ENCODE data around the gene CFL1. TPM values are rescaled to one million over a fixed set of nuclear protein-coding genes. Genes with fewer than 3 reads are reported as not detected.

Gene CFL1
- total and polyA plus RNA-seq, 10 of the 15 experiments (the other 5 are each of a cell fraction or from before 2014, with no cell fraction given): 164 to 2,994 (median 1,500) TPM

DNA sequence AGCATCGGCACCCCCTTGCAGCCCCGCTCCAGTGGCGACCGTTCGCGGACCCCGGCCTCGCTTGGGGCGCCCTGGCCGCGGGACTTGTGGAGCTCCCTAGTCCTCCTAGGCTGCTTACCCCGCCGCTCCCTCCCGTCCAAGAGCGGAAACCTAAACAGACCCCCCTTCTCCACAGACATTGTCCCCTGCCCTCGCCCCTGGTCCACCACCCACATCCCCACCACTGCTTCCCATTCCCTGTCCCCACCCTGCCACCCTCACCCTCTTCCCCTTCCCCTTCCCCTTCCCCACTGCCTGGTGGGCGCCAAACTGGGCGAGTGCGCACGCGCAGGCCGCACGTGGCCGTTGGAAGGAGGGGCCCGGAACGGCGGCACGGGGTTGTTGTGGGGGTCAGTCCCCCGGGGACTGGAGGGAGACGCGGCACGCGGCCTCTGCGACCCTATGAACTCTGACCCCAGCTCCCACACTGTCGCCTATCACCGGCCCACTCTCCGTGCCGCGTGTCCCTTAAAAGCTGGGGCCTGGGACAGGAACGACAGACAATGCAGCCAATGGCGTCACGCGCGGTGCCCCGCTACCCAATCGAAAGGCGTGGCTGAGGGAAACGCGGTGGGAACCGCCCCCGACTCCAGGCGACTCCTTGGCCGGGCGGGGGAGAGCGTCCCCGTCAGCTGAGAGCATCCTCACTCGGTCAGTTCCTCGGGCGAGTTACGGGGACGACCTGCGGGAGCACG is 24.5 kb downstream of the CFL1 start, which contains the start of gene SNX32 (continued):
- TF ChIP-seq, protein P1, sequence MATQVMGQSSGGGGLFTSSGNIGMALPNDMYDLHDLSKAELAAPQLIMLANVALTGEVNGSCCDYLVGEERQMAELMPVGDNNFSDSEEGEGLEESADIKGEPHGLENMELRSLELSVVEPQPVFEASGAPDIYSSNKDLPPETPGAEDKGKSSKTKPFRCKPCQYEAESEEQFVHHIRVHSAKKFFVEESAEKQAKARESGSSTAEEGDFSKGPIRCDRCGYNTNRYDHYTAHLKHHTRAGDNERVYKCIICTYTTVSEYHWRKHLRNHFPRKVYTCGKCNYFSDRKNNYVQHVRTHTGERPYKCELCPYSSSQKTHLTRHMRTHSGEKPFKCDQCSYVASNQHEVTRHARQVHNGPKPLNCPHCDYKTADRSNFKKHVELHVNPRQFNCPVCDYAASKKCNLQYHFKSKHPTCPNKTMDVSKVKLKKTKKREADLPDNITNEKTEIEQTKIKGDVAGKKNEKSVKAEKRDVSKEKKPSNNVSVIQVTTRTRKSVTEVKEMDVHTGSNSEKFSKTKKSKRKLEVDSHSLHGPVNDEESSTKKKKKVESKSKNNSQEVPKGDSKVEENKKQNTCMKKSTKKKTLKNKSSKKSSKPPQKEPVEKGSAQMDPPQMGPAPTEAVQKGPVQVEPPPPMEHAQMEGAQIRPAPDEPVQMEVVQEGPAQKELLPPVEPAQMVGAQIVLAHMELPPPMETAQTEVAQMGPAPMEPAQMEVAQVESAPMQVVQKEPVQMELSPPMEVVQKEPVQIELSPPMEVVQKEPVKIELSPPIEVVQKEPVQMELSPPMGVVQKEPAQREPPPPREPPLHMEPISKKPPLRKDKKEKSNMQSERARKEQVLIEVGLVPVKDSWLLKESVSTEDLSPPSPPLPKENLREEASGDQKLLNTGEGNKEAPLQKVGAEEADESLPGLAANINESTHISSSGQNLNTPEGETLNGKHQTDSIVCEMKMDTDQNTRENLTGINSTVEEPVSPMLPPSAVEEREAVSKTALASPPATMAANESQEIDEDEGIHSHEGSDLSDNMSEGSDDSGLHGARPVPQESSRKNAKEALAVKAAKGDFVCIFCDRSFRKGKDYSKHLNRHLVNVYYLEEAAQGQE (IDR thresholded peaks at IDR 0.05; ENCODE audit: low read depth, low read length): no peak
- TF ChIP-seq JUND (IDR thresholded peaks at IDR 0.05; ENCODE audit: low read depth, low read length): no peak
- no peak for TF ChIP-seq CHD4 (IDR thresholded peaks at IDR 0.05)
- TF ChIP-seq, protein P2, sequence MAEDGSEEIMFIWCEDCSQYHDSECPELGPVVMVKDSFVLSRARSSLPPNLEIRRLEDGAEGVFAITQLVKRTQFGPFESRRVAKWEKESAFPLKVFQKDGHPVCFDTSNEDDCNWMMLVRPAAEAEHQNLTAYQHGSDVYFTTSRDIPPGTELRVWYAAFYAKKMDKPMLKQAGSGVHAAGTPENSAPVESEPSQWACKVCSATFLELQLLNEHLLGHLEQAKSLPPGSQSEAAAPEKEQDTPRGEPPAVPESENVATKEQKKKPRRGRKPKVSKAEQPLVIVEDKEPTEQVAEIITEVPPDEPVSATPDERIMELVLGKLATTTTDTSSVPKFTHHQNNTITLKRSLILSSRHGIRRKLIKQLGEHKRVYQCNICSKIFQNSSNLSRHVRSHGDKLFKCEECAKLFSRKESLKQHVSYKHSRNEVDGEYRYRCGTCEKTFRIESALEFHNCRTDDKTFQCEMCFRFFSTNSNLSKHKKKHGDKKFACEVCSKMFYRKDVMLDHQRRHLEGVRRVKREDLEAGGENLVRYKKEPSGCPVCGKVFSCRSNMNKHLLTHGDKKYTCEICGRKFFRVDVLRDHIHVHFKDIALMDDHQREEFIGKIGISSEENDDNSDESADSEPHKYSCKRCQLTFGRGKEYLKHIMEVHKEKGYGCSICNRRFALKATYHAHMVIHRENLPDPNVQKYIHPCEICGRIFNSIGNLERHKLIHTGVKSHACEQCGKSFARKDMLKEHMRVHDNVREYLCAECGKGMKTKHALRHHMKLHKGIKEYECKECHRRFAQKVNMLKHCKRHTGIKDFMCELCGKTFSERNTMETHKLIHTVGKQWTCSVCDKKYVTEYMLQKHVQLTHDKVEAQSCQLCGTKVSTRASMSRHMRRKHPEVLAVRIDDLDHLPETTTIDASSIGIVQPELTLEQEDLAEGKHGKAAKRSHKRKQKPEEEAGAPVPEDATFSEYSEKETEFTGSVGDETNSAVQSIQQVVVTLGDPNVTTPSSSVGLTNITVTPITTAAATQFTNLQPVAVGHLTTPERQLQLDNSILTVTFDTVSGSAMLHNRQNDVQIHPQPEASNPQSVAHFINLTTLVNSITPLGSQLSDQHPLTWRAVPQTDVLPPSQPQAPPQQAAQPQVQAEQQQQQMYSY (CRISPR knock-in tag; IDR thresholded peaks at IDR 0.05): no peak
- no peak for TF ChIP-seq EP300 (IDR thresholded peaks at IDR 0.05; ENCODE audit: borderline replicate concordance in 1 of 2, control insufficient read depth in 1 of 2, low read depth in 2 of 2, low read length in 2 of 2)
- TF ChIP-seq CHD1 (IDR thresholded peaks at IDR 0.05; ENCODE audit: low read depth, low read length): no peak
- TF ChIP-seq NFXL1 (IDR thresholded peaks at IDR 0.05; ENCODE audit: borderline replicate concordance): no peak
- no peak; the same call in 1 of the 2 replicates for TF ChIP-seq RUNX3 (IDR thresholded peaks at IDR 0.05; ENCODE audit: low read length)
- no peak for TF ChIP-seq BRCA1 (IDR thresholded peaks at IDR 0.05; ENCODE audit: low read depth, low read length)
- no peak for TF ChIP-seq JUNB (IDR thresholded peaks at IDR 0.05)
- peak; percentile 97 for TF ChIP-seq NFYB (IDR thresholded peaks at IDR 0.05; ENCODE audit: insufficient read depth, low read depth, low read length)
- no peak for TF ChIP-seq TAF1 (IDR thresholded peaks at IDR 0.05; ENCODE audit: borderline replicate concordance, low read depth, low read length)
- TF ChIP-seq POLR2AphosphoS2 (IDR thresholded peaks at IDR 0.05; ENCODE audit: low read depth, low read length): no peak
- TF ChIP-seq MXI1 (IDR thresholded peaks at IDR 0.05; ENCODE audit: low read depth, low read length): peak; percentile 78; the same call in 1 of the 2 replicates
- TF ChIP-seq EED (IDR thresholded peaks at IDR 0.05; ENCODE audit: low read depth): no peak
- TF ChIP-seq, protein P3, sequence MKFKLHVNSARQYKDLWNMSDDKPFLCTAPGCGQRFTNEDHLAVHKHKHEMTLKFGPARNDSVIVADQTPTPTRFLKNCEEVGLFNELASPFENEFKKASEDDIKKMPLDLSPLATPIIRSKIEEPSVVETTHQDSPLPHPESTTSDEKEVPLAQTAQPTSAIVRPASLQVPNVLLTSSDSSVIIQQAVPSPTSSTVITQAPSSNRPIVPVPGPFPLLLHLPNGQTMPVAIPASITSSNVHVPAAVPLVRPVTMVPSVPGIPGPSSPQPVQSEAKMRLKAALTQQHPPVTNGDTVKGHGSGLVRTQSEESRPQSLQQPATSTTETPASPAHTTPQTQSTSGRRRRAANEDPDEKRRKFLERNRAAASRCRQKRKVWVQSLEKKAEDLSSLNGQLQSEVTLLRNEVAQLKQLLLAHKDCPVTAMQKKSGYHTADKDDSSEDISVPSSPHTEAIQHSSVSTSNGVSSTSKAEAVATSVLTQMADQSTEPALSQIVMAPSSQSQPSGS (IDR thresholded peaks at IDR 0.05; ENCODE audit: low read length): no peak
- TF ChIP-seq ZNF217 (IDR thresholded peaks at IDR 0.05): no peak
- TF ChIP-seq WRNIP1 (IDR thresholded peaks at IDR 0.05; ENCODE audit: borderline replicate concordance, low read depth, low read length): no peak
- no peak for TF ChIP-seq RCOR1 (conservative IDR thresholded peaks at IDR 0.05; ENCODE audit: low read depth, low read length)
- TF ChIP-seq, protein P4, sequence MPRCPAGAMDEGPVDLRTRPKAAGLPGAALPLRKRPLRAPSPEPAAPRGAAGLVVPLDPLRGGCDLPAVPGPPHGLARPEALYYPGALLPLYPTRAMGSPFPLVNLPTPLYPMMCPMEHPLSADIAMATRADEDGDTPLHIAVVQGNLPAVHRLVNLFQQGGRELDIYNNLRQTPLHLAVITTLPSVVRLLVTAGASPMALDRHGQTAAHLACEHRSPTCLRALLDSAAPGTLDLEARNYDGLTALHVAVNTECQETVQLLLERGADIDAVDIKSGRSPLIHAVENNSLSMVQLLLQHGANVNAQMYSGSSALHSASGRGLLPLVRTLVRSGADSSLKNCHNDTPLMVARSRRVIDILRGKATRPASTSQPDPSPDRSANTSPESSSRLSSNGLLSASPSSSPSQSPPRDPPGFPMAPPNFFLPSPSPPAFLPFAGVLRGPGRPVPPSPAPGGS (IDR thresholded peaks at IDR 0.05; ENCODE audit: borderline replicate concordance, insufficient read depth, low read depth, low read length, poor library complexity, severe bottlenecking): no peak
- no peak for TF ChIP-seq NBN (IDR thresholded peaks at IDR 0.05)

Measured in GM12878 (cell line).